Stomach (tissue), 9 donors: ENCODE measurements around the gene NADK. TPM values are rescaled to one million over a fixed set of nuclear protein-coding genes. Genes with fewer than 3 reads are reported as not detected.
A peak's percentile ranks its signal among the peaks of the same experiment; 100 is the strongest.

Experiments used
- DNase-seq, 2 donors: peaks; one replicate each; pipeline versions ENCODE4 v3.0.0 to v3.0.0-alpha.2; 2013 to 2019
- H3K27ac ChIP-seq, 5 donors: fragments of 200-600 bp in 4 of 5; sonication (generic) in 4 of 5; one replicate each; pipeline ENCODE4 v1.5.1; 2013 to 2019; ENCODE audit warnings: mild to moderate bottlenecking in 1 of 5, moderate library complexity in 1 of 5
- H3K27me3 ChIP-seq, 3 donors: fragments of 200-600 bp; sonication (generic); one replicate each; pipeline ENCODE4 v1.5.1; 2017 to 2019; ENCODE audit warnings: mixed run types in 1 of 3
- H3K36me3 ChIP-seq, 4 donors: fragments of 200-600 bp; sonication (generic); 1 replicate in 3 of 4; 2 replicates in 1 of 4; pipeline ENCODE4 v1.5.1; 2016 to 2019
- H3K4me1 ChIP-seq, 4 donors: fragments of 200-600 bp; sonication (generic); one replicate each; pipeline ENCODE4 v1.5.1; 2016 to 2019
- H3K4me3 ChIP-seq, 4 donors: fragments of 200-600 bp; sonication (generic) in 3 of 4; one replicate each; pipeline ENCODE4 v1.5.1; 2016 to 2019; ENCODE audit warnings: mild to moderate bottlenecking in 1 of 4
- H3K9me3 ChIP-seq, 4 donors: fragments of 200-600 bp; sonication (generic); one replicate each; pipeline ENCODE4 v1.5.1; 2016 to 2019
- CTCF ChIP-seq, 7 experiments: fragments of 450-650 bp in 4 of 7; fragments of 200-600 bp in 3 of 7; sonication (generic) in 3 of 7; IDR thresholded peaks; one replicate each; pipeline ENCODE4 v1.5.1; 2016 to 2019; ENCODE audit warnings: antibody characterized with exemption in 7 of 7, control low read depth in 2 of 7, mild to moderate bottlenecking in 1 of 7
- EP300 ChIP-seq: sonication (generic); formaldehyde crosslinking; IDR thresholded peaks from one replicate; pipeline ENCODE4 v1.6.1; 2017; ENCODE audit warnings: antibody characterized with exemption
- POLR2A ChIP-seq, 4 donors: fragments of 450-650 bp; IDR thresholded peaks; one replicate each; pipeline ENCODE4 v1.6.1; 2016; ENCODE audit warnings: antibody characterized with exemption in 4 of 4, control low read depth in 2 of 4, mild to moderate bottlenecking in 1 of 4, moderate library complexity in 1 of 4
- POLR2AphosphoS5 ChIP-seq, 3 donors: sonication (generic); formaldehyde crosslinking; IDR thresholded peaks; one replicate each; pipeline ENCODE4 v1.6.1; 2016; ENCODE audit warnings: antibody characterized with exemption in 3 of 3
- WGBS, 5 donors: extraction: QIAGEN DNeasy Blood & Tissue Kit in 3 of 5; methylation state at CpG; one replicate each; pipeline versions ENCODE4 v1.1.5 to v1.1.7; 2013 to 2018; 5-methylcytosine and 5-hydroxymethylcytosine counted together
- intact Hi-C: fragments of 100-400 bp; cut with DNase I; formaldehyde crosslinking; loops from one replicate; pipeline ENCODE4 v1.15.1; 2023; ENCODE audit warnings: low total_unique reads
- polyA plus RNA-seq, 3 donors: library from polyadenylated mRNA; stranded (reverse); fragments of 200-250 nt; gene quantifications; one replicate each; pipeline ENCODE4 v1.2.3, GENCODE V29; 2013
- total RNA-seq, 5 donors: library from RNA; depleted of rRNA; stranded (reverse); fragments of >200 nt; gene quantifications; one replicate each; pipeline versions ENCODE4 v1.1.0 to v1.2.3, GENCODE V29; 2014 to 2016
- donor health status: healthy with polysubstance abuse.
- donor health status: Bipolar disorder and iron deficiency.
- donor health status: healthy.

The NADK gene
- total and polyA plus RNA-seq, 8 donors = 38.6 to 202 (median 71.4) TPM

GRCh38 chr1:1802871-1803270 lies 24.6 kb upstream of the NADK start:
- no peaks in the 10 kb centered on the region for H3K9me3 ChIP-seq
- no peak for TF ChIP-seq EP300
- TF ChIP-seq POLR2A (IDR thresholded peaks at IDR 0.05) = no peak
- no peak for TF ChIP-seq CTCF (IDR thresholded peaks at IDR 0.05)
- no peak for TF ChIP-seq POLR2AphosphoS5 (IDR thresholded peaks at IDR 0.05)
- H3K27me3 ChIP-seq = no peaks in the 10 kb centered on the region
- H3K27ac ChIP-seq = no peak overlapping the region
- WGBS, 5 donors = 41 to 68% (median 64%) methylated on average over 1 of the region's 1 CpG
- H3K4me1 ChIP-seq = peaks cover 0 to 10% (median 8%) of the 10 kb centered on the region in 4 donors
- intact Hi-C loops = no loop called here
- no peak for DNase-seq
- no peak overlapping the region for H3K4me3 ChIP-seq
- peaks cover 46 to 97% (median 91%) of the 10 kb centered on the region in 4 donors for H3K36me3 ChIP-seq

GRCh38 chr1:1799716-1800115 lies 21.4 kb upstream of the NADK start:
- Histone ChIP-seq H3K4me1 (peaks cover 0 to 10% (median 9%) of the 10 kb centered on the region in 4 donors), H3K4me3 (no peak overlapping the region), H3K27ac (no peak overlapping the region), H3K36me3 (peaks cover 53 to 100% (median 95%) of the 10 kb centered on the region in 4 donors), H3K27me3 (no peaks in the 10 kb centered on the region), H3K9me3 (no peaks in the 10 kb centered on the region)
- no peak for TF ChIP-seq POLR2AphosphoS5 (IDR thresholded peaks at IDR 0.05)
- intact Hi-C loops = no loop called here
- DNase-seq = no peak
- WGBS, 5 donors = 88 to 95% (median 91%) methylated on average over 5 of the region's 5 CpGs

- WGBS, 5 donors = 64 to 85% (median 77%) methylated on average over 10 to 11 of the region's 11 CpGs
- peaks cover 53 to 100% (median 95%) of the 10 kb centered on the region in 4 donors for H3K36me3 ChIP-seq
- H3K27me3 ChIP-seq = no peaks in the 10 kb centered on the region
- intact Hi-C loops = no loop called here
- no peaks in the 10 kb centered on the region for H3K9me3 ChIP-seq
- TF ChIP-seq EP300 (no peak), CTCF (IDR thresholded peaks at IDR 0.05) (no peak), POLR2A (IDR thresholded peaks at IDR 0.05) (no peak), POLR2AphosphoS5 (IDR thresholded peaks at IDR 0.05) (no peak)
- DNase-seq = peak in 1 of 2 donors; percentile 43
- peak overlapping the region in 1 of 5 donors; percentile 33 for H3K27ac ChIP-seq
- H3K4me1 ChIP-seq = peaks cover 0 to 4% (median 3%) of the 10 kb centered on the region in 4 donors
- no peak overlapping the region for H3K4me3 ChIP-seq
Observed at GRCh38 chr1:1797731-1798341, 19.6 kb upstream of the NADK start.

- TF ChIP-seq CTCF (IDR thresholded peaks at IDR 0.05) = no peak
- TF ChIP-seq POLR2A (IDR thresholded peaks at IDR 0.05) = no peak
- TF ChIP-seq EP300 = no peak
- TF ChIP-seq POLR2AphosphoS5 (IDR thresholded peaks at IDR 0.05) = no peak
- Histone ChIP-seq H3K4me1 (peaks cover 0 to 4% (median 0%) of the 10 kb centered on the region in 4 donors), H3K9me3 (no peaks in the 10 kb centered on the region), H3K36me3 (peaks cover 64 to 100% (median 95%) of the 10 kb centered on the region in 4 donors), H3K4me3 (no peak overlapping the region), H3K27me3 (no peaks in the 10 kb centered on the region), H3K27ac (no peak overlapping the region)
- WGBS, 5 donors = 83 to 93% (median 86%) methylated on average over 5 of the region's 5 CpGs
- no peak for DNase-seq
- intact Hi-C loops = no loop called here
Observed at GRCh38 chr1:1796466-1796865, 18.2 kb upstream of the NADK start.

- peaks cover 74 to 100% (median 96%) of the 10 kb centered on the region in 4 donors for H3K36me3 ChIP-seq
Observed at GRCh38 chr1:1794999-1795398, 16.7 kb upstream of the NADK start.

More at GRCh38 chr1:1794999-1795398, 16.7 kb upstream of the NADK start:
- no peak for DNase-seq
- peaks cover 0 to 4% (median 0%) of the 10 kb centered on the region in 4 donors for H3K4me1 ChIP-seq
- intact Hi-C loops = no loop called here
- no peak overlapping the region for H3K27ac ChIP-seq
- no peak overlapping the region for H3K4me3 ChIP-seq
- no peaks in the 10 kb centered on the region for H3K9me3 ChIP-seq
- TF ChIP-seq EP300 (no peak), POLR2A (IDR thresholded peaks at IDR 0.05) (no peak), POLR2AphosphoS5 (IDR thresholded peaks at IDR 0.05) (no peak), CTCF (IDR thresholded peaks at IDR 0.05) (no peak)
- WGBS, 5 donors = 90 to 95% (median 93%) methylated on average over 7 to 10 of the region's 10 CpGs
- no peaks in the 10 kb centered on the region for H3K27me3 ChIP-seq
